HG02678 (cell line): Measurements from ENCODE around the gene RGS19.

Experiments
- ATAC-seq: cut with Tn5 transposase; IDR thresholded peaks from one replicate; pipeline ENCODE4 v1.9.1; 2021; ENCODE audit warnings: mild to moderate bottlenecking, moderate library complexity; ENCODE audit not compliant: unreplicated experiment

Gene RGS19

DNA sequence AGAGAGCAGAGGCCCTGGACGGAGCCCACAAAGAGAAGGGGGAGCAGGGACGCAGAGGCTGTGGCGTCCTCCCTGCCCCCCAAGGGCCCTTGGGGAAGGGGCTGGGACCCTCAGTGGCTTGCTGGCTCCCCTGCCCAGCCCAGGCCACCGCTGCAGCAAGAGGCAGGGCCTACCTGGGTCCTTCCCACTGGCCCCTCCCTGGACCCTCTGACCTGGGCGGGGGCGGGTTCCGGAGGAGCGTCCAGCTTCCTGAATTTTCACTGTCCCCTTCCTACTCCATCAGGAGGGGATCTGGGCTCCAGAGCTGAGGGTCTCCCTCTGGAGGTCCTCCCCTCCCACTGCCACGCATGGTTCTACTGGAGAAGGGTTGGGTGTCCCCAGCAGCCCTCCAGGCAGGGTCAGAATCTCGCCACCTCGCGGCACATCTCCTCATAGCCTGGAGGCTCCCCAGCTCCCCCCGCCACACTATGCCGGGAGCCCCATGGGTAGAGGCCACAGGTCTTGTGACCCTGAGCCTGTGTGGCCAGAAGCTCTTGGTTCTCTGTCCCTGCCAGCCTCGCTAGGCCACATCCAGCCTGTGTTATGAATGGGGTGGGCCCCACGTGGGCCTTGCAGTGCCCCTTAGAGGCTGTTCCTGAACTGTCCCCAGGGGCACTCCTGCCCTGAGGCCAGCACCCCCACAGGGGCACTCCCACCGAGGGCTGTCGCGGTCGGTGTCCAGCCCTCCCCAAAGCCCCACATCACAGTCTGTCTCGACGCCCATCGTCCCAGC, 28.9 kb downstream of the RGS19 start:
- ATAC-seq = no peak

DNA sequence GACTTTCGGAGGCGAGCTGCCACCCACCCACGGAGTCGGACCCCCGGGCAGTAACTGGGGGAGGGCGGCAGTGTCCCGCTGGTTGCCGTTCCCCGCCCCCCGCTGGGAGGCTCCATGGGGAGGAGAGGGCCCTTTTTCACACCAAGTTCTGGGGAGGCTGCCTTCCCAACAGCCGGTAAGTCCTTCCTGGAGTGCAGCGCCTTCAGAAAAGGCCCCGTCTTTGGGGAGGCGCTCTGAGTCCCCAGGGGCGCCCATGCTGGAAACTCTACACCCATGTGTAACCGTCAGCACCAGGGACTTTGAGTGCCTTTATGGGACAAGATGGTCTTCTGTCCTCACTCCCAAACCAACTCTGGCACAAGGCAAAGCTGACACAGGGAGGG, 29.4 kb downstream of the RGS19 start:
- ATAC-seq = no peak

- no peak for ATAC-seq
These were observed 30.0 kb downstream of the RGS19 start, which contains the start of gene SOX18 for GRCh38 chr20:64049060-64049877. TSS of gene SOX18 (minus strand) at chr20:64049639. CDS start at chr20:64049516, 123 bp downstream.

GRCh38 chr20:64048402-64049044, 30.8 kb downstream of the RGS19 start:
- no peak for ATAC-seq

- ATAC-seq = no peak
These were observed 31.3 kb downstream of the RGS19 start for GRCh38 chr20:64047968-64048401.

GRCh38 chr20:64047046-64047389, 32.3 kb downstream of the RGS19 start:
- ATAC-seq = no peak

DNA sequence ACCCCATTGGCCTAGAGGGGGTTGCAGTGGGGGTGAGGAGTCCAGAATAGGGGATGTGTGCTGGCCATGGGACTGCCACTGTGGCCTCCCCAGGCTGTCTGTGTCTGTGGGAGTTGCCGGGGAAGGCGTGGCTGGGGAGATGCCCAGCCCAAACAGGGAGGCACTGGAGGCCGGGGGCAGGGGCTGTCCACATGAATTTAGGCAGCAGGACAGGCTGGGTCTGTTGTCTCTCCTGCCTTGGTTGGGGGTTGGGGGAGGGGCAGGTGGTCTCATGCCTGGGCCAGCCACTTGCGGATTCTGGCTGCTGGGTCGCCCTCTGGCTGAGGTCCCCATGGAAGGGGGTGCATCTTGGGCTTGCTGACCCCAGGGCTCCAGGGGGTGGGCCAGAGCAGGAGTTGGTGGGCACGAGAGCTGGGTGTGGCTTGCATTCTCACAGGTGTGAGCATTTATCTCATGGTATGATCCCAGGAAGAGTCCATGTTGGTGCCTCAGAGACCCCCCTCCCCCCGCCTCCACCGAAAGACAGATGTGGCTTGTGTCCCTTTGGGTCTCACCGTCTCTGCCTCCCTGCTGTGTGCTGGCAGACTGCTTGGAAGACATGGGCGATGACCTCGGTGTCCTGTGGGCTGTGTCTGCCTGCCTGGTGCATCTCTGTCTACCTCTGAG, 33.8 kb downstream of the RGS19 start:
- ATAC-seq = no peak

- ATAC-seq = no peak
These were observed 34.7 kb downstream of the RGS19 start for GRCh38 chr20:64044484-64045247.

- no peak for ATAC-seq
These were observed 35.5 kb downstream of the RGS19 start for GRCh38 chr20:64043768-64044167.

DNA sequence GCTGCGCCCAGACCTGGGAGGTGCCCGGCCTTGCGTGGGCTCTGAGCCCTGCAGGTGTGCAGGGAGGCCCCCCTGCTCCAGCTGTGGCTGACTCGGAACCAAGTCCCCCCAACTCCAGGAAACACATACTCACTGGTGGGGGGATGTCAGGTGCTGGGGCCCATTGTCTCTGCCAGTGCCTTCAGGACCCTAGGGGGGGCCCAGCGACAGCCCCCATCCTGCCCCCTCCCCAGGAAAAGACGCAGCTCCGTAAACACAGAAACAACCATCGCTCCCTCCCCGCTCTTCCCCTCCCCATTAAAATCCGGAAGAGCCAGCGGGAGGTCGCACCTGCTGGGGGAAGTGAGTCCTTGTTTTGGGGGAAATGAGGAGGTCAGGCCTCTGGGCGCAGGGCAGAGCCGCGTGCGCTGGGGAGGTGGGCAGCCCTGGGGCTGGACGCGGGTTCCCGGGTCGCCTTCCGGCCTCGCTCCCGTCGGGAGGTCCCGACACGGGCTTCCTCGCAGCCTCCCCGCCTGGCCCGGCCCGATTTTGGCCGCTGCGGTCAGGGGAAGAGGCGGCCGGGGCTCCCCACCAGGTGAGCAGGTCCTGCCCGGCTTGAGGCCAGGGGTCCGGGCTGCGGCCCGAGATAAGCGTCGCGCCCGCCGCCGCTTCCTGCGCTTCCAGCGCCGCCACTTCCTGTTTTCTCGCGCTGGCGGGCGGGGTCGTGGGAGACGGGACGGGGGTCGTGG, 37.1 kb downstream of the RGS19 start:
- ATAC-seq = no peak

- ATAC-seq = no peak
These were observed 37.6 kb downstream of the RGS19 start for GRCh38 chr20:64041781-64042053.

DNA sequence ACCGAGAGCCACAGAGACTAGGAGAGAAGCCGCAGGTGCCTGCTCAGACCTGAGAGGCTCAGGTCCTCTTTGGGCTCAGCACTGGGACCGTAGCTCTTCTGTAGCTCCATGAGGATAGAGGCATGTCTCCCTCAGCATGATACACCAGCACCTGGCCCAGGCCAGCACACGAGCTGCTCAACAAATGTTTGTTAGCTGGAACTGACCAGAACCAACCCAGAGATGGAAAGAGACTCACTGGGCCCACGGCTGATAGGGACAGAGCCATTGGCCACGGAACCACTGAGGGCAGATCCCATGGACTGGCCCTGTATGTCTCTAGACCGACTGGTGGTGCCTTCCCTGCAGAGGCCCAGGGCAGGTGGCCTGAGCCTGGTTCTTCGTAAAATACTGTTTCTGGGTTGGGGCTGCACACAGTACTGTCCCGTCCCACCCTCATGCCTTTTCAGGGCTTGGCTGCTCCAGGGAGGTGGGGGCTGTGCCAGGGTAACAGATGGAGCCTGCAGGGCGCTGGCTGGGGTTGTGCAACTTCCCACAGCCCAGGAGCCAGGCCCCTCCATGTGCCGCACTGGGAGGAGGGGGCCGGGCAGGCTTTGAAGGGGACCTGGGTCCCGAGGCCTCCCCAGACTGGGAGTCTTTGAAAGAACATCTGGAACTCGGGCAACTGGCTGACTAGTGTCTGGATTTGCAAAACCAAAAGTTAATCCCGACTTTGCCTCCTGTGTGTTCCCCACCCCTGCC, 38.1 kb downstream of the RGS19 start:
- ATAC-seq = no peak

- ATAC-seq = no peak
These were observed 38.9 kb downstream of the RGS19 start for GRCh38 chr20:64040231-64041039.

DNA sequence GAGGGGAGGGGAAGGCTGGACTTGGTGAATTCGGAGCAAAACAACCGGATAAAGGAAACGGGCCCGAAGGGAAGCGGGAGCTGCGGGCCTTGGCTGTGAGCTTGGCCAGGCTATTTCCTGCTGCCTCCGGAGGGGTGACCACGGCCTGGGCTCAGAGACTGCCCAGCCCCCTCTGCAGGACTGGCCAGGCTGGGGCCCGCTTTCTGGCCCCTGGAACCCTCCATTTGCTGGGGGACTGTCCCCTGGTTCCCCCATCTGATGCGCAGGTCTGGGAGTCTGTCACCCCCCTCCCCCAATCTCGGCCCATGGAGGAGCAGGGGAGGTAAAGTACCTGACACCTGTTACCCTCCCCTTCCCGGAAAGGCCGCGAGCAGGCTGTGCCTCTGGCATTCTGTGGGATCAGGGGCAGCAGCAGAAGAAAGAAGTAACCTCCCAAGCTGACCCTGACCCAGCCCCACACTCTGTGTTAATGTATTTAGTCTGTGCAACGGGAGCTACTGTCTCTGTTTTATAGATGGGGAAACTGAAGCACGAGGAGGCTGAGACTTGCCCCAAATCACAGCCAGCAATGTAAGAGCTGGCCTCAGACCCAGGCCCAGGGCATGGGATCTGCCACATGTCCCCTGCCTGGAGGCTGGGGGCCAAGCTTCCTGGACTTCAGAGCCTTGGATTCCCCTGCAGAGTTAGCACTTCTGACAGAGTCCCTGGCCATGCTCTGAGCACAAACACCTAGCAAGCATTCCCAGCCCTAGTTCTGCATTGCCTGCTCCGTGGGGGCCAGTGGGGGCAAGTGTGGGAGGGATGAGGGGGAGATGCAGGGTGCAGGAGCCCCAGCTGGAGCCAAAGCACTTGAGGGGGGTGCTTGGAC, 39.8 kb downstream of the RGS19 start:
- no peak for ATAC-seq

GRCh38 chr20:64038565-64039292, 40.6 kb downstream of the RGS19 start:
- peak; percentile 54 for ATAC-seq

GRCh38 chr20:64038224-64038564, 41.1 kb downstream of the RGS19 start:
- peak; percentile 14 for ATAC-seq
